IPS-NIHi7 (cell line): Measurements from ENCODE around the gene RMND5B.
"Not testable (repeated sequence)": the region's sequence is repeated elsewhere in the genome, so short reads cannot be mapped to it uniquely, and the experiment has no call there.

ENCODE experiments used
- DNase-seq: peaks from one replicate; pipeline ENCODE4 v3.0.0; 2012; ENCODE audit warnings: mixed read lengths; ENCODE audit errors: extremely low spot score

RMND5B gene, protein sequence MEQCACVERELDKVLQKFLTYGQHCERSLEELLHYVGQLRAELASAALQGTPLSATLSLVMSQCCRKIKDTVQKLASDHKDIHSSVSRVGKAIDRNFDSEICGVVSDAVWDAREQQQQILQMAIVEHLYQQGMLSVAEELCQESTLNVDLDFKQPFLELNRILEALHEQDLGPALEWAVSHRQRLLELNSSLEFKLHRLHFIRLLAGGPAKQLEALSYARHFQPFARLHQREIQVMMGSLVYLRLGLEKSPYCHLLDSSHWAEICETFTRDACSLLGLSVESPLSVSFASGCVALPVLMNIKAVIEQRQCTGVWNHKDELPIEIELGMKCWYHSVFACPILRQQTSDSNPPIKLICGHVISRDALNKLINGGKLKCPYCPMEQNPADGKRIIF

DNA sequence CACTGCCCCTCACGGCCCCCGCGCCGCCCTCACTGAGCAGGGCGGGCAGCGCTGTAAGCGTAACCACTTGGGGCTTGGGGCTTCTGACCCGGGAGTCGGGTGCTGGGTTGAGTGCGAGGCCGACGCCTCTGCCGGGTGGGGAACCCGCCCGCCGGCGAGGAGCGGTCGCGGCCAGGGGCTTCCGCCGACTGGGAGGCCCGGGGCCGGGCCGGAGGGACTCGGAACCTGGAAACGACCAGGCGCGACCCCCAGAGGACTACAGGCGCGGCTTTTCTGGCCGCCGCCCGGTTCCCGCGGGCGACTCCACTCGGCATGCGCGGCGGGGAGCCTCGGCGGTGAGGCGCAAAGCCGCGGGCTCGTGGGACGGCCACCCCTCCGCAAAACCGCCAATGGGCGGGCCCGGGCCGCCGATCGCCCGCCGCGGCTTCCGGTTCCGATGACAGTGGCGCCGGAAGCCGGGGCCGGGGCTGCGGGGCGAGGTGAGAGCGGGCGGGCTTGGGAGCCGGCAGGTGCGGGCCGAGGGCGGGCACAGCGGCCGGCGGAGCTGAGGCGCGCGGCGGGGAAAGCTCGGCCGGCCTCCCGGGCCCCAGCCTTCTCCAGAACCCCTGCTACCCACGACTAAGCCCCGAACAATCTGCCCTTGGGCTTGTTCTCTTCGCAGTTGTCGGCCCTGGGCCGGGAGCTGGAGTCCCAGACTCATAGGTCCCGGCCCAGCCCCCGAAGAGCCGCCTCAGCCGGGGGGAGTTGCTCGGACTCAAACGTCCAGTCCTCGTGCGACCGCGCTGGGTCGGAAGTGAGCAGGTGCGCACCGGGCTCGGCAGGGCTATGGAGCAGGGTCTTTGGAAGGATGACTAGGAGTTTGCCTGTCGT lies at the start of gene RMND5B:
Gene RMND5B (plus strand): TSS at position 439 of the 870 bp plus-strand sequence. CDS start 7,106 bp downstream, outside the sequence.
- peak; percentile 90 for DNase-seq

DNA sequence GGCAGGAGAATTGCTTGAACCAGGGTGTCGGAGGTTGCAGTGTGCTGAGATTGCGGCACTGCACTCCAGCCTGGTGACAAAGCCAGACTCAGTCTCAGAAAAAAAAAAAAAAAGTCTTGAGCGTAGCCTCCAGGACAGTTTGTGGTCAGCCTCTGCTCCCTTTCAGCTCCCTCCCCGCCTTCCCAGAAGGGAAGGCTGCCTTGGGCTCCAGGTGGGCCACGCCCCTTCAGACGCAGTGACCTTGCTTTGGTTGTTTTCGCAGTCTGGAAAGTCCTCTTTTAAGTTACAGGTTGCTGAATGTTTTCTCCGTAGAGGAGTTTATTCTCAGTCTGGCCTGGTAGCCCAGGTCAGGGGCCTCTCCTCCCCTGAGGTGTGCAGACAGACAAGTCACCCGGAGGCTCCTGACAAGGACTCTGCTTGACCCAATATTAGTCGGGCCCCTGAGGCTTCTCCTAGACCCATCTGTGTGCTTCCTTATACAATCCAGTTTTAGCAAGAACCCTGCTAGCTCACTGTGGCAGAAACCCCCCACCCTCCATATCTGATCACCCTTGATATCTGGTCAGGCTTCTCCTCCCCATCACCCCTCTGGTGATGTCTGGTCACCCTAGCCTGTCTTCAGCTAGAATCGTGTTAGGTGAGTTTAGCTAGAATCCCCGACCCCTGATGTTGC lies 49.1 kb upstream of the RMND5B start:
- no peak for DNase-seq

DNA sequence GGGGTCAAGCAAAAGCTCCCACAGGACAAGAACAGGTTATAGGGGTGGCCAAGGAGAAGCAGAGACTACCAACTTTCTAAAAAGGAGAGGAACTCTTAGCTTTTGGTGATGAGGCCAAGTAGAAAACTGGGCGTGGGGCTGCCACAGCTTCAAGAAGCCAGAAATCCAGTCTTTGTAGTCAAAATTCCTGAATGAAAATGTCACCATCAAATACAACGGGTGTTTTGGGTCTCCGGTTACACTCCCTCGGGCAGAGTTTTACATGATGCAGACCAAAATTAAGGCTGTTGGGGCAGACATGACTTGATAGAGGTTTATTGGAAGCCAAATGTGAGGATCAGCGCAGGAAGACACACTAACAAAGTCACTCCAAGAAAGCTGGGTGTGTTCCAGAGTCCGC lies 46.9 kb upstream of the RMND5B start:
- no peak for DNase-seq

DNA sequence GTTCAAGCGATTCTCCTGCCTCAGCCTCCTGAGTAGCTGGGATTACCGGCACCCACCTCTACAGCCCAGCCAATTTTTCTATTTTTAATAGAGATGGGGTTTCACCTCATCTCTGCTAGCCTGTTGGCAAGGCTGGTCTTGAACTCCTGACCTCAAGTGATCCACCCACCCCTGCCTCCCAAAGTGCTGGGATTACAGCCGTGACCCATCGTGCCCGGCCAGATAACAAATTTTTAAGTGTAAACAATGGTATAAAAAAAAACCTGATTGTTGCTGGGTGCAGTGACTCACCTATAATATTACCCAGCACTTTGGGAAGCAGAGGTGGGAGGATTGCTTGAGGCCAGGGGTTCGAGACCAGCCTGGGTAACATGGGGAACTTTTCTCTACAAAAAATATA lies 45.5 kb upstream of the RMND5B start:
- no peak for DNase-seq

DNA sequence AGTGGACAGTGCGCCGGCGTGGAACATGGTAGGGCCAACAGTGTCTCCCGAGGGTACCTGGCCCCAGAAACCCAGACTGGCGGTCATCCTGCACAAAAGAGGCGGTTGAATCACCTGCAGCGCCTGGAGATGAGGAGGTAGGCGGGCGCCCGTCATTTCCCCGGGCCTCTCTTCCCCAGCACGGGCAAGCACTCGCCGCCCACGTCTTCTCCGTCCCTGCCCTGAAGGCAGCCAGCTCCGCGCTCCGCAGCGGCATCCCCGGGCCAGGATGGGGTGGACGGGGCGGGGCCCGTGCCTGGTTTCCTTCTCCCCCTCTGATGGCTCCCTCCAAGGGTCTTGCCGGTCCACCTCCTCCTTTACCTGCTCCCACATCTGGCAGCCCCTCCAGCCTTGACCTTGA lies 44.5 kb upstream of the RMND5B start:
- DNase-seq, result peak; percentile 72

DNA sequence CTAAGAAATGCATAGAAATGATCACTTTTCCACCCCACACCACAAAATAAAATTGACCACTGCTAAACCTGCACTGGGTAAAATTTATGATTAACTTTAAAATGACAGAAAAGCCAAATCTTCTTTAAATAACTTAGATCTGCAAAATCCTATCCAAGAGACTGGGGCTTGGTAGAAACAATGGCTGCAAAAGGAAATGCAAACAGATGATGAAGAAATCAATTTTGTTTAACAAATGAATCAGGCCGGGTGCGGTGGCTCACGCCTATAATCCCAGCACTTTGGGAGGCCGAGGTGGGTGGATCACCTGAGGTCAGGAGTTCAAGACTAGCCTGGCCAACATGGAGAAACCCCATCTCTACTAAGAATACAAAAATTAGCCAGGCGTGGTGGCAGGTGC lies 43.6 kb upstream of the RMND5B start:
- DNase-seq, result not testable (repeated sequence)

DNA sequence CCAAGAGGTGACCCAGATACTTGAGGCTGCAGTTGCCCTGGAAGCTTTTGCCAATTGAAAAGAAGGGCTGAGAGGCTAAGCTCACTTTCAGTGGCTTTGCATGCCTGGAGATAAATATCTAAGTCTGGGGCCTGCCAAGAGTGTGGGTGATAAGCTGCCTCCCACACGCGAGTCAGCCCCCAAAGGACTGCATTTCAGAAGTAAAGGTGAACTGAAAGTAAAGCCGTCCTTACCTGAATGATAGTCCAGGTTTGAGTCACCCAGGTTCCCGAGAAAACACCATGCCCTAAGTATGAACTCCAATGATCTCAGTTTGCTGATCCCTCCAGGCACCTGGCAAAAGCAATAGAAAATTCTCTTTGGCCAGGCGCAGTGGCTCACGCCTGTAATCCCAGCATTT lies 40.0 kb upstream of the RMND5B start:
- DNase-seq, result no peak

DNA sequence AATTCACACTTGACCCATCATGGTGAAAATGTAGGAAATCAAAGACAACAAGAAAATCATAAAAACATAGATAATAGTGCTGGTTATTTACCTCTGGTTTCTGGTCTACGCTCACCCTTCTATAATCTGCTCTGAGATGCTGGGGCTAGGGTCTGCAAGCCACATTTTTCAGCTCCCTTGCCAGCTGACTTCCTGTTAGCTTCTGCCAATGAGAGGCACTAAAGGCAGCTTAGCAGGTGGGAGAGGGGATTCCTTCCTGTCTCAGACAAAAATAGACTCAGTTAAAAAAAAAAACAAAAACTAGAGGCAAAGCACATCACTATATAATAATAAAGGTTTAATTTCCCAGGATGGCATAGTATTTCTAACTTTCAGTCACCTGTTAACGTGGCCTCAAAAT lies 37.7 kb upstream of the RMND5B start:
- DNase-seq, result no peak

DNA sequence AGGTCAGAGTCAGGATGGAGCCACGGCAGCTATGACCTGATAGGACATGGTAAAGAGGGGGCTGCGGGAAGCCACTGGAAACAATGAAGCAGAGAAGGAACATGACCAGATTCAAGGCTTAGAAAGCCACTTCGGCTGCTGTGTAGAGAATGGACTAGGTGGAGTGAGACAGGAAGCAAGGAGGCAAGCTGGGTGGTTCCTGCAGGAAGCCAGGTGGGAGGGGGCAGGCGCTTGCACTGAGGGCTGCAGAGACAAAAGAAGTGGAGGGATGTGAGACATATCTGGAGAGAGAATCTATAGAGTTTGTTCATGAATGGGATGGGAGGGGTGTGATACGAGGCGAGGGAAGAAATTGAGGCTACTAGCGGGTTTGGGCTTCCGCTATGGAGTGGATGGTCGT lies 36.5 kb upstream of the RMND5B start:
- peak; percentile 6 for DNase-seq

DNA sequence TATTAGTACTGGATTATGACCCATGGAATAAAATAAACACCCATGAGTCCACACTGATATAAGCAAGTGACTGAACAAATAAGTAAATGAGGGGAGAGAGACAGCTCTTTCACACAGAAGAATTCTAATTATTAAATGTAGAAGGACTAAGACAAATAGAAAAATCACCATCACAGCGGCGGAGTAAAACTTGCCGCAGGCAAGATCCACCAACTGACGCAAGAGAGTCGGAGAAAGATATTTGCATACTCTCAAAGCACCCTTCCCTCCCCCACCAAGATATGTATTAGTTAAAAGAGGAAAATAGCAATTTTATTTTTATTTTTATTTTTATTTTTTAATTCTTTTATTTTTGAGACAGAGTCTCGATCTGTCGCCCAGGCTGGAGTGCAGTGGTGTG lies 32.1 kb upstream of the RMND5B start:
- DNase-seq, result no peak

DNA sequence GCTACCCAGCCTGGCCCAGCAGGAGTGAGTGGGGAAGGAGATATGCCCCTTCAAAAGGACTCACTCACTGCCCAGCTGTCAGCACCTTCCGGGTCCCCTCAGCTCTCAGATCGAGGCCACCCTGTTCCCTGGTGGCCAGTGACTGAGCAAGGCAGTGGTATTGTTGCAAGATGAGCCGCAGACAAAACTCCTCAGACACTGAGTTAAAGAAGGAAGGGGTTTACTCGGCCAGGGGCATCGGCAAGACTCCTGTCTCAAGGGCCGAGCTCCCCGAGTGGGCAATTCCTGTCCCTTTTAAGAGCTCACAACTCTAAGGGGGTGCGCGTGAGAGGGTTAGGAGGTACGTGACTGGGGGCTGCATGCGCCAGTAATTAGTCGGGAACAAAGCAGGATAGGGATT lies 27.2 kb upstream of the RMND5B start:
- DNase-seq, result no peak

DNA sequence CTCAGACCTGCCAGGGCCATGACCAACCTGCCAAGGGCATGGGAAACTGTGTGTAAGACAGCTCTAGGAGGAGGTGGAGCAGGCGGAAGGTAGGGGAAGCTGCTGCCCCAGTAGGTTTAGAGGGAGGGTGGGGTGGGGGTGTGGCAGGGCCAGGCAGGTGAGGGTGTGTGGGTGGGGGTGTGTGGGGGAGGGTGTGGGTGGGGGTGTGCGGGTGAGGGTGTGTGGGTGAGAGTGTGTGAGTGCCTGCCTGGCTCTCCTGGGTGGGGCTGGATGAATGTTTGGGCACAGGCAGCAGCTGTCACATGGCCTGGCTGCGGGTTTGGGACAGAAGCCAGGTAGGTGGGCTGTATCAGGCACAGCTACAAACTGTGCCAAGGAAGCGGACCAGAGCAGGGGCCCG lies 26.3 kb upstream of the RMND5B start:
- no peak for DNase-seq

DNA sequence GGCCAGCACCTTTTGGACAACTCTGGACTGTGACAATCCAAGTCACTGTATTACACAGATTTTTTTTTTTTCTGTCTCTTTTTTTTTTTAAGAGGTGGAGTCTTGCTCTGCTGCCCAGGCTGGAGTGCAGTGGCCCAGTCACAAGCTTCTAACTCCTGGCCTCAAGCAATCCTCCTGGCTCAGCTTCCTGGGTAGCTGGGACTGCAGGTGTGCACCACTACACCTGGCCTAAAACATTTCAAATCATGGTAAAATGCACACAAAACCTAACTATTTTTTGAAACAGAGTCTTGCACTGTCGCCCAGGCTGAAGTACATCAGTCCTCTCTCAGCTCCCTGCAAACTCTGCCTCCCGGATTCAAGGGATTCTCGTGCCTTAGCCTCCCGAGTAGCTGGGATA lies 24.7 kb upstream of the RMND5B start:
- DNase-seq, result no peak

DNA sequence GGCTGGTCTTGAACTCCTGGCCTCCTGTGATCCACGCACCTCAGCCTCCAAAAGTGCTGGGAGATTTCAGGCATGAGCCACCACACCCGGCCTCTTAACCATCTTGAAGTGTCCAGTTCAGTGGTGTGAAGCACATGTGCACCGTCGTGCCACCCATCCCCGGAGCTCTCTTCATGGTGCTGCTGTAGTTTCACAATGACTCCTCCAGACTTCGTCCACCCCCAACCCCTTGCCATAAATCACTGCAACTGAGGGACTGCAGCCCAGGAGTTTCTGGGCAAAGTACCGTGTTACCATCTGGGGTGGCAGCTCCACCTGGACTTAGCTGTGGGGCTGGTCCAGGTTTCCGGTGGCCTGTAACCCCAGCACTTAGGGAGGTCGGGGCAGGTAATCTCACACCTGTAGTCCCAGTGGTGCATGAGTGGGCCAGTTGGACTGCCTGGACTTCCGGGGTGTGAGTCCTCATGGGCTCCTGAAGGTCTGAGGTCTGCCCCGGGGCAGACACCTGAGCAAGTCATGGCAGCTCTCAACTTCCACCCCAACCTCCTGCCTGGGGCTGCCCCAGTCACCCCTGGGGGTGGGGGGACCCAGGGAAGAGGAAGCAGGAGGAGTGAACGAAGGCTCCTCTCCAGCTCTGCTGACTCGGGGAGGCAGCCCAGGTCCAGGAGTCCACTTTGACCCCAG lies 24.1 kb upstream of the RMND5B start:
- no peak for DNase-seq

DNA sequence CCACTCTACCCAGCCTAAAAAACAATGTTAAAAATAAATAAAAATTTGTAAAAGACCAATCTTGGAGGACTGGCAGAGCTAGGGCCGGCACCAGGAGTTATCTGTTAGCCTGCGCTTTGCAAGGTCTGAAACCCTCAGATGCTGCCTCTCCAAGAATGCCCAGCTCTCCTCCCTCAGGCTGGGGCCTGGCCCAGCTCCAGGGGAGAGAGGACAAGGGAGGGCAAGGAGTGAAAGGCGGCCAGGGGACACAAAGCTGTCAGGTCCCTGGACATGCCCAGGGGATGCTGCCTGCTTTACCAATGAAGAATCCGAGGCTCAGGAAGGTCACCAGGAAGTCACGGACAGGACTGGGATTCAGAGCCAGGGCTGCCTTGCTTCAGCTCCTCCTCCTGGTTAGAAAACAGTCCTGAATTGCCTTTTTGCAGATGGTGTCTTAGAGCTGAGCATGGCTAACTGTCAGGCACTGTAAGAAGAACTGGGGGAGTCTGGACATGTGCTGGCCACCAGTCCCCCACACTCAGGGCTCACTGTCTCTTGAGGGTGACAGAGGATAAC lies 23.0 kb upstream of the RMND5B start:
- DNase-seq, result peak; percentile 59

DNA sequence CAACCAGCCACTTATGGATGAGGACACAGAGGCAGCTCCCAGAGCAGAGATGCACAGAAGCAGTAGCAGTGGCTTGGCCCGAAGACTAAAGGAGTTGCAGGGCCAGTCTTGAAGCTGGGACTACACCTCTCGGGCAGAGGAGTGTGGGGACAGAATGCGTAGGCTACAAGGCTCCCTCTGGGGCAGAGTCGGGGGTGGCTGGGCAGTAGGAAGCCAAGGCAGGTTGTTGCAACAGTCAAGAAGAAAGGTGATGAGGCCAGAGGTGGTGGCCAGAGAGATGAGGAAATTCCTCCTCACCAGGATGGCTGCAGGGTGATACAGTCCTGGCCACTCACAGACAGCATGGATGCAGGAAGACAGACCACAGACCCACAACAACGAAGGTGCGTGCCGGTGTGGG lies 22.4 kb upstream of the RMND5B start:
- peak; percentile 6 for DNase-seq

DNA sequence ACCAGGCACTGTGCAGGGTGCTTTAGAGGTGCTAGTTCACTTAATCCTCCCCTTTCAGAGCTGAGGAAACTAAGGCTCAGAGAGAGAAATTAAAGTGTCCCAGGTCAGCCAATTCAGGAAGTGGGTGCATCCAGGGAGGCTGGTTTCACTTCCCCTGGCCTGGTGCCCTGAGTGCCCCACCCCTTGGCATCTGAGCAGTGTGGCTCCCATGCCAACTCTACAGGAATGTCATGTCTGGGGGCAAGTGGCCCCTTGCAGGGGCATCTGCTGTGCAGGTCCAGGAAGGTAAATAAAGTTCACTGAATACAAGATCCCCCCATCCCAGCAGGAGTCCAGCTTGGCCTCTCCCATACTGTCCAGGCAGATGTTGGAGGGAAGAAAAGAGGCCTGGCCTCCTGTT lies 21.8 kb upstream of the RMND5B start:
- DNase-seq, result no peak

DNA sequence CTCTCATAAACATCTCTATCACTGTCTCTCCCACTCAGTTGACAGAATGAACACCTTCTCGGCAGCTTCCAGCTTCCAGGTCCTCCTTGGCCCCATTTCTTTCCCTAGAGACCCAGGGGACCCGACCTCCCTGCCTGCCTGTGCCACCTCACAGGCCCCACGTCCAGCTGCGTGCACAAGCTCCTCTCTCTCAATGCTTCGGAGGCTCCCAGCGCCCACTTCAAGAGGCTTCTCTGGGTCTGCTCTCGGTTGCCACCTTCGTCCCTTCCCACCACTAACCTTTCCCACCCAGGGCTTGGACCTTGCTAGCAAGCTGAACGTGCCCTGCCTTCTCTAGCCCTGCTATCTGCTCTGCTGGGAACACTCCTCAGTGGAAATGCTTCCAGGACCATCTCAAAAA lies 20.3 kb upstream of the RMND5B start:
- DNase-seq, result no peak

DNA sequence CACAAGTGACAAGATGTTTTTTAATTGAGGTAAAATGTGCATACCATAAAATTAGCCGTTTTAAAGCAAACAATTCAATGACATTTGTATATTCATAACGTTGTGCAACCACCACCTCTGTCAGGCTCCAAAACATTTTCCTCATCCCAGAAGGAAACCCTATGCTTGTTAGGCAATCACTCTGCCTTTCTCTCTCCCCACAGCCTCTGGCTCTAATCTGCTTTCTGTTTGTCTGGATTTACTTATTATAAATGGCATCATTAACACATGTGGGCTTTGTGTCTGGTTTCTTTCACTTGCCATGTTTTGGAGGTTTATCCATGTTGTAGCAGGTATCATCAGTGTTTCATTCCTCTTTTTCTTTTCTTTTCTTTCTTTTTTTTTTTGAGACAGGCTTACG lies 18.9 kb upstream of the RMND5B start:
- no peak for DNase-seq

DNA sequence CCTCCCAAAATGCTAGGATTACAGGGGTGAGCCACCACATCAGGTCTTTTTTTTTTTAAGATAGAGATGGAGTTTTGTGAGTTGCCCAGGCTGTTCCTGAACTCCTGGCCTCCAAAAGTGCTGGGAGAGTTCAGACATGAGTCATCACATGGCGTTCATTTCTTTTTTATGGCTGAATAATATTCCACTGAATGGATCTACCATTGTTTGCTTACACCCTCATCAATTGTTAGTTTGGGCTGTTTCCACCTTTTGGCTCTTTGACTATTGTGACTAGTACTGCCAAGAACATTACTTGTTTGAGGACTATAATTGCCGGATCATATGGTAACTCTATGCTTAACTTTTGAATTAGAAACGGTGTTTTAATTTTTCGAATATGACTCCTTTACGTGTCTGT lies 18.3 kb upstream of the RMND5B start:
- no peak for DNase-seq

DNA sequence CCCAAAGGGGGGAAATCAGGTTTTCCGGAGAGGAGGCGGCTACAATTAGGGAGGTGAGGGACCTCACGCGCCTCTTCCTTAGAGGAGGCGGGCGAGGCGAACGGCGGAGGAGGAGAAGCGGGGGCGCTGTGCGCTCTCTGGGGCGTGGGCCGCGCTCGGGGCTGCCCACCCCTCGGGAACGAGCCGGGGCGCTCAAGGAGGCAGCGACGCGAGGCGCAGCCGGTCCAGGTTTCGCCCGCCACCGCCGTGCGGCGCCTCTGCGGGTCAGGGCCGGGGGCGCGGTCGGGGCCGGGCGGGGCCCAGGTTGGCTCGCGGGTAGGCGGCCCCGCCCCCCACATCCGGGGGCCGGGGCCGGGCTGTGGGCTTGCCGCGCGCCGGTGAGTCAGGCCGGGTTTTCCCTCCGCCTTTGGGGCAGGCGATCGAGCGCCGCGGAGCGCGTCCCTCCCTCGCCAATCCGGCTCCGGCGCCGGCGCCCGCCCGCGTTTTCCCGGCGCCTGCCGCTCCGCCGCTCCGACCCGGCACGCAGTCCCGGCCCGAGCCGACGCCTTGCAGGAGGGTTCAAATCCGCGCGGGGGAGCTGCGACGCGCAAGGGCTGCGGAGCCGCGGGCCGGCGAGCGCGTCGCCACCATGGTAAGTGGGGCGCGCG lies 17.6 kb upstream of the RMND5B start, which contains the start of gene N4BP3:
Gene N4BP3 (plus strand): TSS at position 392 of the 647 bp plus-strand sequence. CDS start 6,052 bp downstream, outside the sequence.
- DNase-seq, result peak; percentile 95
